Large intestine (tissue), 3 donors: ENCODE data around the gene BTBD7. TPM values are rescaled to one million over a fixed set of nuclear protein-coding genes. Genes with fewer than 3 reads are reported as not detected.
"Not testable (repeated sequence)": the region's sequence is repeated elsewhere in the genome, so short reads cannot be mapped to it uniquely, and the experiment has no call there.

Experiments
- DNase-seq, 2 donors: peaks; one replicate each; pipeline versions ENCODE4 v3.0.0 to v3.0.0-alpha.2; 2013
- H3K27ac ChIP-seq: one replicate; pipeline ENCODE4 v1.5.1; 2013; ENCODE audit warnings: low read length
- H3K27me3 ChIP-seq: 2 replicates; pipeline ENCODE4 v1.6.1; 2013; ENCODE audit warnings: low read length; ENCODE audit not compliant: control insufficient read depth, insufficient read depth
- H3K36me3 ChIP-seq: 2 replicates; pipeline ENCODE4 v1.6.1; 2013; ENCODE audit warnings: low read length; ENCODE audit not compliant: control insufficient read depth, insufficient read depth
- H3K4me1 ChIP-seq: one replicate; pipeline ENCODE4 v1.6.1; 2013; ENCODE audit warnings: low read length; ENCODE audit not compliant: control insufficient read depth, insufficient read depth
- H3K4me3 ChIP-seq: one replicate; pipeline ENCODE4 v1.5.1; 2013; ENCODE audit warnings: low read length
- H3K9me3 ChIP-seq: one replicate; pipeline ENCODE4 v1.6.1; 2013; ENCODE audit warnings: mild to moderate bottlenecking, low read depth, low read length, moderate library complexity; ENCODE audit not compliant: control insufficient read depth
- WGBS: methylation state at CpG from one replicate; pipeline ENCODE4 v1.1.5; 2013; ENCODE audit warnings: low lambda C conversion rate; ENCODE audit not compliant: insufficient coverage; 5-methylcytosine and 5-hydroxymethylcytosine counted together
- polyA plus RNA-seq: library from polyadenylated mRNA; unstranded; fragments of 120-200 nt; gene quantifications from one replicate; pipeline ENCODE4 v1.2.1, GENCODE V29; 2013

The BTBD7 gene
- polyA plus RNA-seq, 1 donor: 36.2 TPM

GRCh38 chr14:93246534-93246933, 86.3 kb downstream of the BTBD7 start:
- no peak overlapping the region for H3K4me3 ChIP-seq
- peak overlapping the region; percentile 43 for H3K27ac ChIP-seq
- no peak for DNase-seq
- peaks cover 73% of the 10 kb centered on the region for H3K36me3 ChIP-seq
- no peaks in the 10 kb centered on the region for H3K9me3 ChIP-seq
- H3K4me1 ChIP-seq: peaks cover 3% of the 10 kb centered on the region
- H3K27me3 ChIP-seq: no peaks in the 10 kb centered on the region

- Histone ChIP-seq H3K27ac (peak overlapping the region; percentile 43), H3K9me3 (no peaks in the 10 kb centered on the region), H3K27me3 (no peaks in the 10 kb centered on the region), H3K4me1 (peaks cover 3% of the 10 kb centered on the region), H3K4me3 (no peak overlapping the region), H3K36me3 (peaks cover 72% of the 10 kb centered on the region)
- WGBS: 86% methylated on average over 6 of the region's 10 CpGs
- no peak for DNase-seq
Observed at GRCh38 chr14:93245764-93246420, 86.9 kb downstream of the BTBD7 start.

DNA sequence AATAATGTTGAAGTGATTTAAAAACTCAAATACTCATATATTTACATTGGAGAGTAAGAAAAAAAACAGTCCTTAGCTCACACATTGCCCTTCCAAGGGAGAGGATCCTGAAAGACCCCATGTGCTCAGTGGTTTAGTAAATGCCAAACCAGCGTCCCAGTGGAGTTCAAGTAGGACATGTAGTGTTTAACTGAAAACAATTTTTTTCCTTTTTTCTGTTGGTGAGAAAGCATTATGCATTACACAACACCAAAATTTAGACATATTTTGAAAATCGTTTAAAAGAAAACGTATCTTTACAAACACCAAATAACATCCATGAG, 92.2 kb downstream of the BTBD7 start:
- no peak for DNase-seq
- peaks cover 48% of the 10 kb centered on the region for H3K36me3 ChIP-seq
- WGBS: 100% methylated on average over 2 of the region's 3 CpGs
- no peaks in the 10 kb centered on the region for H3K9me3 ChIP-seq
- H3K27me3 ChIP-seq: no peaks in the 10 kb centered on the region
- H3K4me3 ChIP-seq: no peak overlapping the region
- no peaks in the 10 kb centered on the region for H3K4me1 ChIP-seq
- no peak overlapping the region for H3K27ac ChIP-seq

DNA sequence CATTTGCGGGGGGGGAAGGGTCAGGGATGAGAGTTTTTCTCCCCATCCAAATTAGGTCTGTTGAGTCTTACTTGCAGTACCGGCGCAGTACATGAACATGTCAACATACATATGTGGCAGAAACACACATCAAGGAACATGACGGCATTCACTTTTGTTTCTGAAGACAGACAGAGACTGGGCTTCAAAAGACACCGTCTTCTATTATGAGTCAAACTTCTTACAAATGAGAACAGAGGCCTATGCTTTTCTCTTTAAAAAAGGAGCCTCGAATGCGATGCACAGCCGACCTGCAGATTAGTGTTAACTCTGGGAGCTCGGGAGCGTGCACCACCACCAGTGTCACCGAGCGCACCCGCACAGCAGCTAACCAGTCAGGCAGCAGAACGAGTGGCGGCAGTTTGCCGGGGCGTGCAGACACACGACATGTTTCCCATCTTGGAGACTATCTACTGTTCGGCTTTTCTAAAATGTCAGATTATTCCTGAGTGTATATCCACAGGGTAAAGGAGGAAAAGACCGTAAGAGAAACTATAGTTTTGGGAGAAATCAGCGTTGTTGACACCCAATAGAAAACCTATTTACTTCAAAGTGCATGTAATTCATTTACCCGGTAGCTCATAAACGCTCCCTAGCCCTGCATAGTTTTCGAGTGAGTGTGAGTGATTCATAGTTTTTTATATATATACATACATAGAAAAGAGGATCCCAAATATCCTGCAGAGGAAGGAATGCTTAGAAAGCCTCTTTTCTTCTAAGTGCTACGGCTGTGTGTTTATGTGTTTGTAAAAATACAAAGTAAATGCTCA, 92.8 kb downstream of the BTBD7 start:
- DNase-seq: no peak
- H3K9me3 ChIP-seq: no peaks in the 10 kb centered on the region
- no peak overlapping the region for H3K4me3 ChIP-seq
- 95% methylated on average over 4 of the region's 25 CpGs for WGBS
- no peaks in the 10 kb centered on the region for H3K27me3 ChIP-seq
- no peaks in the 10 kb centered on the region for H3K4me1 ChIP-seq
- peaks cover 42% of the 10 kb centered on the region for H3K36me3 ChIP-seq
- no peak overlapping the region for H3K27ac ChIP-seq

- WGBS: 66% methylated on average over 5 of the region's 10 CpGs
- no peak overlapping the region for H3K27ac ChIP-seq
Observed at GRCh38 chr14:93234798-93235197, 98.0 kb downstream of the BTBD7 start.

GRCh38 chr14:93233078-93233477, 99.8 kb downstream of the BTBD7 start:
- not testable (repeated sequence) for H3K4me1 ChIP-seq, H3K4me3 ChIP-seq, DNase-seq, H3K36me3 ChIP-seq, H3K27ac ChIP-seq, H3K9me3 ChIP-seq
- 80% methylated on average over 1 of the region's 5 CpGs for WGBS
- H3K27me3 ChIP-seq: peaks cover 18% of the 10 kb centered on the region

More at GRCh38 chr14:93234798-93235197, 98.0 kb downstream of the BTBD7 start:
- peaks cover 18% of the 10 kb centered on the region for H3K27me3 ChIP-seq
- H3K4me1 ChIP-seq: peaks cover 5% of the 10 kb centered on the region
- no peak for DNase-seq
- H3K4me3 ChIP-seq: no peak overlapping the region
- H3K9me3 ChIP-seq: no peaks in the 10 kb centered on the region
- H3K36me3 ChIP-seq: peaks cover 1% of the 10 kb centered on the region

GRCh38 chr14:93232159-93232558, 100.7 kb downstream of the BTBD7 start:
- H3K27ac ChIP-seq: no peak overlapping the region
- peaks cover 14% of the 10 kb centered on the region for H3K36me3 ChIP-seq
- H3K27me3 ChIP-seq: peaks cover 18% of the 10 kb centered on the region
- no peak for DNase-seq
- no CpG with 5 or more reads among the region's 17 CpGs for WGBS
- no peak overlapping the region for H3K4me3 ChIP-seq
- H3K4me1 ChIP-seq: peaks cover 5% of the 10 kb centered on the region
- no peaks in the 10 kb centered on the region for H3K9me3 ChIP-seq

GRCh38 chr14:93231129-93231979, 101.5 kb downstream of the BTBD7 start:
- no CpG with 5 or more reads among the region's 39 CpGs for WGBS
- Histone ChIP-seq H3K36me3 (peaks cover 19% of the 10 kb centered on the region), H3K27me3 (peaks cover 18% of the 10 kb centered on the region), H3K9me3 (no peaks in the 10 kb centered on the region), H3K4me1 (peaks cover 5% of the 10 kb centered on the region), H3K4me3 (peak overlapping the region; percentile 33), H3K27ac (no peak overlapping the region)
- peak in 1 of 2 donors; percentile 27 for DNase-seq

- Histone ChIP-seq H3K4me1 (peaks cover 5% of the 10 kb centered on the region), H3K27me3 (peaks cover 18% of the 10 kb centered on the region), H3K36me3 (peaks cover 26% of the 10 kb centered on the region), H3K27ac (no peak overlapping the region), H3K4me3 (no peak overlapping the region), H3K9me3 (no peaks in the 10 kb centered on the region)
- no CpG with 5 or more reads among the region's 16 CpGs for WGBS
- DNase-seq: no peak
Observed at GRCh38 chr14:93230539-93230938, 102.3 kb downstream of the BTBD7 start.

DNA sequence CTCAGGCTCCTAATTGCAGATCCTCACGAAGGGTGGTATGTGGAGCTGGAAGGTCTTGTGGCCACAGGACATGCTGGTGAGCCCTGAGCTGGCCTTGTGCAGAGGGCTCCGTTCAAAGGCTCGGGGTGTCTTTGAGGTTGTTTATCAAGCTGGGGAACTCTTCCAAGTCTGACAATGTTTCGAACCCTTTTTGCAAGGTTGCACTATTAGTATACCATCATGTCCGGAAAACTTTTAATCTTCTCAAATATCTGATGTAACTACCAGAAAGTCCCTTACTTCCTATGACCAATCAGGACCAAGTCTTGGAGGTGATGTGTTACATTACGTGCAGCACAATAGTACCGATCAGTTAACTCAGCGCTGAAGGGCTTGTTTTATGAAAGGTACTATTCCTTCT, 104.3 kb downstream of the BTBD7 start:
- no peak for DNase-seq
- WGBS: no CpG with 5 or more reads among the region's 8 CpGs
- Histone ChIP-seq H3K9me3 (no peaks in the 10 kb centered on the region), H3K4me1 (peaks cover 5% of the 10 kb centered on the region), H3K27ac (no peak overlapping the region), H3K4me3 (no peak overlapping the region), H3K36me3 (peaks cover 37% of the 10 kb centered on the region), H3K27me3 (peaks cover 16% of the 10 kb centered on the region)
